Effector CD4-positive, alpha-beta T cell (primary cell): Measurements from ENCODE around the gene SUPT4H1.
A peak's percentile ranks its signal among the peaks of the same experiment; 100 is the strongest.

Experiments used
- DNase-seq: peaks from one replicate; pipeline ENCODE4 v3.0.0-alpha.2; 2020

SUPT4H1 gene

GRCh38 chr17:58338841-58339754 lies 12.9 kb downstream of the SUPT4H1 start:
- DNase-seq, result no peak

- DNase-seq, result no peak
Measured at GRCh38 chr17:58338454-58338840, 13.6 kb downstream of the SUPT4H1 start.

- peak; percentile 85 for DNase-seq
Measured at GRCh38 chr17:58337600-58338453, 14.2 kb downstream of the SUPT4H1 start.

- no peak for DNase-seq
Measured at GRCh38 chr17:58337210-58337599, 14.8 kb downstream of the SUPT4H1 start.

- no peak for DNase-seq
Measured at GRCh38 chr17:58336456-58337209, 15.4 kb downstream of the SUPT4H1 start.

GRCh38 chr17:58335779-58336455 lies 16.1 kb downstream of the SUPT4H1 start:
- peak; percentile 61 for DNase-seq

GRCh38 chr17:58335061-58335731 lies 16.8 kb downstream of the SUPT4H1 start:
- DNase-seq, result no peak

- no peak for DNase-seq
Measured at GRCh38 chr17:58334661-58335060, 17.3 kb downstream of the SUPT4H1 start.

- no peak for DNase-seq
Measured at GRCh38 chr17:58334256-58334655, 17.7 kb downstream of the SUPT4H1 start.

- no peak for DNase-seq
Measured at GRCh38 chr17:58333736-58334207, 18.2 kb downstream of the SUPT4H1 start.

- DNase-seq, result no peak
Measured at GRCh38 chr17:58332778-58333735, 18.9 kb downstream of the SUPT4H1 start.

- peak; percentile 76 for DNase-seq
Measured at GRCh38 chr17:58331815-58332777, 19.9 kb downstream of the SUPT4H1 start.

GRCh38 chr17:58330997-58331814 lies 20.8 kb downstream of the SUPT4H1 start:
- peak; percentile 68 for DNase-seq

GRCh38 chr17:58330538-58330996 lies 21.4 kb downstream of the SUPT4H1 start:
- DNase-seq, result no peak

- DNase-seq, result no peak
Measured at GRCh38 chr17:58329810-58330537, 22.0 kb downstream of the SUPT4H1 start.

GRCh38 chr17:58329035-58329809 lies 22.8 kb downstream of the SUPT4H1 start:
- DNase-seq, result peak; percentile 55
